ENCODE results near the gene FBXL14. TPM values are rescaled to one million over a fixed set of nuclear protein-coding genes. Genes with fewer than 3 reads are reported as not detected.
A peak's percentile ranks its signal among the peaks of the same experiment; 100 is the strongest.

The FBXL14 gene
- total and polyA plus RNA-seq, 7 donors = 2.9 to 13.8 (median 5.2) TPM

- no peak for TF ChIP-seq CTCF (IDR thresholded peaks at IDR 0.05)
- H3K36me3 ChIP-seq (ENCODE audit: insufficient read depth in 1 of 2, low read depth in 1 of 2) = no peaks in the 10 kb centered on the region
- no peak for DNase-seq
- intact Hi-C loops (cut with DNase I) = no loop called here
- no peaks in the 10 kb centered on the region for H3K4me1 ChIP-seq
- no peak overlapping the region for H3K4me3 ChIP-seq
- ATAC-seq = no peak
- peaks cover 0 to 21% (median 1%) of the 10 kb centered on the region in 3 donors for H3K27me3 ChIP-seq (ENCODE audit: insufficient read depth in 3 of 3, low read length in 2 of 3)
- no peaks in the 10 kb centered on the region for H3K9me3 ChIP-seq
- H3K27ac ChIP-seq = no peak overlapping the region
- 50 to 56% (median 53%) methylated on average over 27 to 29 of the region's 29 CpGs for WGBS, 3 donors
Observed at GRCh38 chr12:1518591-1519516, 75.5 kb downstream of the FBXL14 start.

- WGBS, 3 donors = 76 to 81% (median 78%) methylated on average over 8 of the region's 8 CpGs
- intact Hi-C loops (cut with DNase I) = no loop called here
- no peak overlapping the region for H3K4me3 ChIP-seq
- no peaks in the 10 kb centered on the region for H3K36me3 ChIP-seq (ENCODE audit: insufficient read depth in 1 of 2, low read depth in 1 of 2)
- no peak for ATAC-seq
- peaks cover 0 to 12% (median 1%) of the 10 kb centered on the region in 3 donors for H3K27me3 ChIP-seq (ENCODE audit: insufficient read depth in 3 of 3, low read length in 2 of 3)
- no peak overlapping the region for H3K27ac ChIP-seq
- no peaks in the 10 kb centered on the region for H3K4me1 ChIP-seq
- no peak for DNase-seq
- TF ChIP-seq CTCF (IDR thresholded peaks at IDR 0.05) = no peak
- H3K9me3 ChIP-seq = no peaks in the 10 kb centered on the region
Observed at GRCh38 chr12:1517734-1518525, 76.5 kb downstream of the FBXL14 start.

- 10 to 25% (median 20%) methylated on average over 2 of the region's 2 CpGs for WGBS, 3 donors
- ATAC-seq (no peak), DNase-seq (no peak)
Observed at GRCh38 chr12:1517007-1517406, 77.4 kb downstream of the FBXL14 start.

More at GRCh38 chr12:1517007-1517406, 77.4 kb downstream of the FBXL14 start:
- peak; percentile 9 for TF ChIP-seq CTCF (IDR thresholded peaks at IDR 0.05)
- intact Hi-C loops (cut with DNase I) = no loop called here
- Histone ChIP-seq H3K4me1 (no peaks in the 10 kb centered on the region), H3K4me3 (no peak overlapping the region), H3K27me3 (ENCODE audit: insufficient read depth in 3 of 3, low read length in 2 of 3) (peaks cover 0 to 12% (median 1%) of the 10 kb centered on the region in 3 donors), H3K36me3 (ENCODE audit: insufficient read depth in 1 of 2, low read depth in 1 of 2) (no peaks in the 10 kb centered on the region), H3K27ac (no peak overlapping the region), H3K9me3 (no peaks in the 10 kb centered on the region)

Other genes with a start within 250 kb of the FBXL14 start
- 1 to 10 TPM in 3 of 4 donors, under 1 TPM in 1; 0.46 to 4.8 (median 1.6) TPM for gene WNT5B, start 34.6 kb upstream of the FBXL14 start, total RNA-seq
- gene WNT5B, start 34.6 kb upstream of the FBXL14 start, polyA plus RNA-seq = under 1 TPM; 0.43 to 0.80 (median 0.49) TPM
- 10 to 100 TPM; 36.7 to 49.4 (median 43.2) TPM for gene ADIPOR2, start 96.5 kb upstream of the FBXL14 start, total RNA-seq
- gene ADIPOR2, start 96.5 kb upstream of the FBXL14 start, polyA plus RNA-seq = 10 to 100 TPM; 28.6 to 52.1 (median 44.2) TPM
- gene LRTM2, start 226.0 kb upstream of the FBXL14 start, total RNA-seq = not detected
- not detected for gene LRTM2, start 226.0 kb upstream of the FBXL14 start, polyA plus RNA-seq

Data from psoas muscle (tissue), 8 donors.